Stomach (tissue), 4 donors: Measurements from ENCODE around the gene MYPN.

Source experiments
- CTCF ChIP-seq, 7 experiments: fragments of 450-650 bp in 4 of 7; fragments of 200-600 bp in 3 of 7; sonication (generic) in 3 of 7; IDR thresholded peaks; one replicate each; pipeline ENCODE4 v1.5.1; 2016 to 2019; ENCODE audit warnings: antibody characterized with exemption in 7 of 7, control low read depth in 2 of 7, mild to moderate bottlenecking in 1 of 7
- EP300 ChIP-seq: sonication (generic); formaldehyde crosslinking; IDR thresholded peaks from one replicate; pipeline ENCODE4 v1.6.1; 2017; ENCODE audit warnings: antibody characterized with exemption
- POLR2AphosphoS5 ChIP-seq, 3 donors: sonication (generic); formaldehyde crosslinking; IDR thresholded peaks; one replicate each; pipeline ENCODE4 v1.6.1; 2016; ENCODE audit warnings: antibody characterized with exemption in 3 of 3

GRCh38 chr10:68112837-68113236 is 3.5 kb downstream of the MYPN start:
- TF ChIP-seq CTCF (IDR thresholded peaks at IDR 0.05) (no peak), EP300 (no peak), POLR2AphosphoS5 (IDR thresholded peaks at IDR 0.05) (no peak)
